ENCODE results near the gene SCN5A. TPM values are rescaled to one million over a fixed set of nuclear protein-coding genes. Genes with fewer than 3 reads are reported as not detected.

Gene SCN5A
- total RNA-seq, 2 donors from 2014 or later: 102 to 118 TPM

DNA sequence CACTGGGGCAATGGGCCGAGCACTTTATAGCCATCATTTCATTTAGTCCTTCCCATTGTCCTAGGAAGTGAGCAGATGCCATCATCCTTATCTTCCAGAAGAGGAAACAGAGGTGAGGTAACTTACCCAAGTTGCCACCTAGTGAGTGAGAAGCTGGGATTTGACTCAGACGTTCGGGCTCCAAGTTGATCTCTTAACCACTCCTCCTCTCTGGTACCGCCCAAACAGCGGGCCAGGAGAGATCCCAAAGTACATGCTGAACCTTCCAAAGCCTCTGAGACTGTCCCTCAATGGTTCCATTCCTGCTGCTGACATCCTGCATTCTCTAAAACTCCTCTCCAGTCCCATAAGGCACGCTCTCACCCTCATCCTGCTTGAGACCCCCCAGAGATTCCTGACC, 97.1 kb downstream of the SCN5A start:
- Histone ChIP-seq H3K27ac (no peak overlapping the region), H3K9me3 (no peaks in the 10 kb centered on the region), H3K27me3 (no peaks in the 10 kb centered on the region), H3K4me1 (peaks cover 0 to 11% of the 10 kb centered on the region in 2 donors), H3K4me3 (no peak overlapping the region), H3K36me3 (peaks cover 42% of the 10 kb centered on the region)
- TF ChIP-seq, protein P1, sequence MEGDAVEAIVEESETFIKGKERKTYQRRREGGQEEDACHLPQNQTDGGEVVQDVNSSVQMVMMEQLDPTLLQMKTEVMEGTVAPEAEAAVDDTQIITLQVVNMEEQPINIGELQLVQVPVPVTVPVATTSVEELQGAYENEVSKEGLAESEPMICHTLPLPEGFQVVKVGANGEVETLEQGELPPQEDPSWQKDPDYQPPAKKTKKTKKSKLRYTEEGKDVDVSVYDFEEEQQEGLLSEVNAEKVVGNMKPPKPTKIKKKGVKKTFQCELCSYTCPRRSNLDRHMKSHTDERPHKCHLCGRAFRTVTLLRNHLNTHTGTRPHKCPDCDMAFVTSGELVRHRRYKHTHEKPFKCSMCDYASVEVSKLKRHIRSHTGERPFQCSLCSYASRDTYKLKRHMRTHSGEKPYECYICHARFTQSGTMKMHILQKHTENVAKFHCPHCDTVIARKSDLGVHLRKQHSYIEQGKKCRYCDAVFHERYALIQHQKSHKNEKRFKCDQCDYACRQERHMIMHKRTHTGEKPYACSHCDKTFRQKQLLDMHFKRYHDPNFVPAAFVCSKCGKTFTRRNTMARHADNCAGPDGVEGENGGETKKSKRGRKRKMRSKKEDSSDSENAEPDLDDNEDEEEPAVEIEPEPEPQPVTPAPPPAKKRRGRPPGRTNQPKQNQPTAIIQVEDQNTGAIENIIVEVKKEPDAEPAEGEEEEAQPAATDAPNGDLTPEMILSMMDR (IDR thresholded peaks at IDR 0.05): no peak
- peak; percentile 18 for DNase-seq (ENCODE audit: low spot score)

DNA sequence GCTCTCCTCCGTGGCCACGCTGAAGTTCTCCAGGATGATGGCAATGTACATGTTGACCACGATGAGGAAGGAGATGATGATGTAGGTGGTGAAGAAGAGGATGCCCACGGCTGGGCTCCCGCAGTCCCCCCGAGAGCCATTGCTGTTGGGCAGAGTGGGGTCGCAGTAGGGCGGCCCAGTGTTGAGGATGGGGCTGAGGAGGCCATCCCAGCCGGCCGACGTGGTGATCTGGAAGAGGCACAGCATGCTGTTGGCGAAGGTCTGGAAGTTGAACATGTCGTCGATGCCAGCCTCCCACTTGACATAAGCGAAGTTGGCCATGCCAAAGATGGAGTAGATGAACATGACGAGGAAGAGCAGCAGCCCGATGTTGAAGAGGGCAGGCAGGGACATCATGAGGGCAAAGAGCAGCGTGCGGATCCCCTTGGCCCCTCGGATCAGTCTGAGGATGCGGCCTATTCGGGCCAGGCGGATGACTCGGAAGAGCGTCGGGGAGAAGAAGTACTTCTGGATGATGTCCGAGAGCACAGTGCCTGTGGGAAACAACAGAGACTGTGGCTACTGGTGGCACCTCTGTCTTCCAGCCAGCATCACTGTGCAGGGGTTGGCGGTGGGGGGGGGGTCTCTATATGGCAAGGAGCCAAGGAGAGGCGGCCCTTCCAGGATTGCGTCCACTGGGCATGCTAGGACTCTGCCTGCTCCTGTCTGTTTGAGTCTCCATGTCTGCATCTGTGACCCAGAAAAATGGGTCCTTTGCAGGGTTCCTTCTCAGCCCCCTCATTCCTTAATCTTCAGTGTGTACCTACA, 98.3 kb downstream of the SCN5A start:
- TF ChIP-seq, protein P1 (IDR thresholded peaks at IDR 0.05): no peak
- peaks cover 41% of the 10 kb centered on the region for H3K36me3 ChIP-seq
- H3K27ac ChIP-seq: no peak overlapping the region
- DNase-seq (ENCODE audit: low spot score): no peak
- H3K4me3 ChIP-seq: no peak overlapping the region
- no peaks in the 10 kb centered on the region for H3K9me3 ChIP-seq
- H3K27me3 ChIP-seq: no peaks in the 10 kb centered on the region
- H3K4me1 ChIP-seq: peaks cover 0 to 11% of the 10 kb centered on the region in 2 donors

DNA sequence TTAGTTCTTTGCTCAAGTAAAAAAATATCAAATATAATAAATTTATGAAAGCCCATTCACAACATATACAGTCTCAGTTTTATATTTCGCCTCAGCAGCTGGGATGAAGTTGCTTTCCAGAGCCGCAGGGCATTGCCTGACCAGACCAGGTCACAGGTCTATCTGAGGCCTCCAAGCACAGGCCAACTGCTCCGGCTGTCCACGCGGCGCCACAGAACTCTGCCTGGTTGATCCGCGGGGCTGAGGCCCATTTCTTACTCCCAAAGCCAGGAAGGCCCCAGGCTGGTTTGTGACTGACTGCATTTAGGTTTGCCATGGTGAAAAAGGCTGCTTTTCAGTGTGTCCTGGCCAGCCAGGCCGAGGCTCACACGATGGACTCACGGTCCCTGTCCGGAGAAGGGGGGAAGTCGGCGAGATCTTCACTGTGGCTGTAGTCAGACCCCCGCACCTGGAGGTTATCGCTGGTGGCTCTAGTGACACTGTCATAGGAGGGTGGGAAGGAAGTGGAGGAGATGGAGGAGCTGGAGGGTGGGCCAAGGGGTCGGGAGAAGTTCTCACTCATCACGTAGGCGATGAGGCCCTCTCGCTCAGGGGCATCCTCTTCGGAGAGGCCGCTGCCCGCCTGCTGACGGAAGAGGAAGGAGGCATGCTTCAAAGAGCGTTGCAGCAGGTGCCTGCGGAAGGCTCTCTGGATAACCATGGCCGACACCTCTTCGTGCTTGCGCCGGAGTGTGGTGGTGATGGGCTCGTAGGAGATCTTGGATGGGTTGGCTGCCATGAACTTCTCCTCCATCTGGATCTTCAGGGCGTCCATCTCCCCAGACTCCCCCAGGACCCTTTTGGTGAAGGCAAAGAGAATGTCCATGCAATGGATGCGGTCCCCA, 99.3 kb downstream of the SCN5A start:
- peak overlapping the region in 1 of 2 donors; percentile 78 for H3K27ac ChIP-seq
- peak; percentile 47 for DNase-seq (ENCODE audit: low spot score)
- H3K27me3 ChIP-seq: no peaks in the 10 kb centered on the region
- no peaks in the 10 kb centered on the region for H3K9me3 ChIP-seq
- peaks cover 31% of the 10 kb centered on the region for H3K36me3 ChIP-seq
- TF ChIP-seq, protein P1 (IDR thresholded peaks at IDR 0.05): no peak
- peaks cover 0 to 11% of the 10 kb centered on the region in 2 donors for H3K4me1 ChIP-seq
- H3K4me3 ChIP-seq: no peak overlapping the region

- no peaks in the 10 kb centered on the region for H3K27me3 ChIP-seq
- H3K27ac ChIP-seq: peak overlapping the region; percentile 73 to 78
- no peaks in the 10 kb centered on the region for H3K9me3 ChIP-seq
- DNase-seq (ENCODE audit: low spot score): peak; percentile 55
- H3K4me1 ChIP-seq: peaks cover 0 to 18% of the 10 kb centered on the region in 2 donors
- peaks cover 27% of the 10 kb centered on the region for H3K36me3 ChIP-seq
- H3K4me3 ChIP-seq: no peak overlapping the region
- TF ChIP-seq, protein P1 (IDR thresholded peaks at IDR 0.05): no peak
Measured at GRCh38 chr3:38549486-38549885, 100.0 kb downstream of the SCN5A start.

GRCh38 chr3:38549082-38549481, 100.4 kb downstream of the SCN5A start:
- TF ChIP-seq, protein P1 (IDR thresholded peaks at IDR 0.05): no peak
- Histone ChIP-seq H3K27me3 (no peaks in the 10 kb centered on the region), H3K36me3 (peaks cover 23% of the 10 kb centered on the region), H3K4me3 (no peak overlapping the region), H3K27ac (peak overlapping the region; percentile 73 to 78), H3K4me1 (peaks cover 0 to 22% of the 10 kb centered on the region in 2 donors), H3K9me3 (no peaks in the 10 kb centered on the region)
- peak; percentile 50 for DNase-seq (ENCODE audit: low spot score)

Measured in right atrium auricular region (tissue), 2 donors.